GM12874 (cell line): Measurements from ENCODE around the gene PARP15.

Experiments used
- TF ChIP-seq, protein P1 (sequence below): IDR thresholded peaks from 2 replicates; pipeline ENCODE4 v1.5.1; 2011; ENCODE audit warnings: low read depth, mild to moderate bottlenecking, control low read depth, low read length, moderate library complexity; ENCODE audit not compliant: insufficient read depth

Gene PARP15

DNA sequence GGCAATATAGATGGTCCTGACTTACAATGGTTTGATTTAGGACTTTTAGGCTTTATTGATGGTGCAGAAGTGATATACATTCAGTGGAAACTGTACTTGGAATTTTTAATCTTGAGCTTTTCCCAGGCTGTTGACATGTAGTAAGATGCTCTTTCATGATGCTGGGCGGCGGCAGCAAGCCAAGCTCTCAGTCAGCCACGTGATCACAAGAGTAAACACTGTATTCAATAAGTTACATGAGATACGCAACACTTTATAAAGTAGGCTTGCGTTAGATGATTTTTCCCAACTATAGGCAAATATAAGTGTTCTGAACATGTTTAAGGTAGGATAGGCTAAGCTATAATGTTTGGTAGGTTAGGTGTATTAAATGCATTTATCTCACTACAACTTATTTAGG, 31.3 kb upstream of the PARP15 start:
- TF ChIP-seq, protein P1, sequence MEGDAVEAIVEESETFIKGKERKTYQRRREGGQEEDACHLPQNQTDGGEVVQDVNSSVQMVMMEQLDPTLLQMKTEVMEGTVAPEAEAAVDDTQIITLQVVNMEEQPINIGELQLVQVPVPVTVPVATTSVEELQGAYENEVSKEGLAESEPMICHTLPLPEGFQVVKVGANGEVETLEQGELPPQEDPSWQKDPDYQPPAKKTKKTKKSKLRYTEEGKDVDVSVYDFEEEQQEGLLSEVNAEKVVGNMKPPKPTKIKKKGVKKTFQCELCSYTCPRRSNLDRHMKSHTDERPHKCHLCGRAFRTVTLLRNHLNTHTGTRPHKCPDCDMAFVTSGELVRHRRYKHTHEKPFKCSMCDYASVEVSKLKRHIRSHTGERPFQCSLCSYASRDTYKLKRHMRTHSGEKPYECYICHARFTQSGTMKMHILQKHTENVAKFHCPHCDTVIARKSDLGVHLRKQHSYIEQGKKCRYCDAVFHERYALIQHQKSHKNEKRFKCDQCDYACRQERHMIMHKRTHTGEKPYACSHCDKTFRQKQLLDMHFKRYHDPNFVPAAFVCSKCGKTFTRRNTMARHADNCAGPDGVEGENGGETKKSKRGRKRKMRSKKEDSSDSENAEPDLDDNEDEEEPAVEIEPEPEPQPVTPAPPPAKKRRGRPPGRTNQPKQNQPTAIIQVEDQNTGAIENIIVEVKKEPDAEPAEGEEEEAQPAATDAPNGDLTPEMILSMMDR, result no peak

DNA sequence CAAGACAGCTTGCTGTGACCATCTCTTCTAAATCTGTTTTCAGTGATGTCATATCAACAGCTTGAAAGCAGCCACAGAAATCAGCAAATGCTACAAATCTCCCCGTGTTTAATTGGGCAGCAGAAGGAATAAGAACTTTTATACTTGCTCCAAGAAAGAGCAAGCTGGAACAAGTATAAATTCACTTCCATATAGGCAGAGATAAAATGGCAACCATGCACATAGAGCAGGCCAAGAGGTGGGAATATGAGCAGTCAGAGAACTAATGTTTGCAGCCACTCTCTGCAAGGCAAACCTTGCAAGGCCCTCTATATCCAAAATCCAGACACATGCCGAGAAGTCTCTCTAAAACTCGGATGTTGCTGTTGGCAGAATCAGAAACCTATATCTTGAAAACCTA, 29.4 kb upstream of the PARP15 start:
- TF ChIP-seq, protein P1, result no peak

DNA sequence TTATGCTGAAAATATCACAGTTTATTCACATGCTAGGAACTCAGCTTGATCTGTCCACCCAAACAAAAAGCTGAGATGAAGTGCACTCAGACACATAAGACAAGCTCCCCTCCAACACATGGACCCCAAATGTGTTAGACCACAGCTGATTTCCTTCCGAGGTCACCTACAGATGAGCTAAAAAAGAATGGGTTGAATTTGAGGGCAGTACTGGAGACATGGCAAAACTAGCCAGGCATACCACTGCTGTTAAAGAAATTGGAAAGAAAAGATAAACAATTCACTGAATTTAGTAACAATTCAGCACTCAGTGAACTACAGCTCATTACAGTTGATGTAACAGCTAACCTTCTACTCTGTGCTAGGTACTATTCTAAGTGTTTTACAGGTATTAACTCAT, 28.8 kb upstream of the PARP15 start:
- TF ChIP-seq, protein P1, result no peak

DNA sequence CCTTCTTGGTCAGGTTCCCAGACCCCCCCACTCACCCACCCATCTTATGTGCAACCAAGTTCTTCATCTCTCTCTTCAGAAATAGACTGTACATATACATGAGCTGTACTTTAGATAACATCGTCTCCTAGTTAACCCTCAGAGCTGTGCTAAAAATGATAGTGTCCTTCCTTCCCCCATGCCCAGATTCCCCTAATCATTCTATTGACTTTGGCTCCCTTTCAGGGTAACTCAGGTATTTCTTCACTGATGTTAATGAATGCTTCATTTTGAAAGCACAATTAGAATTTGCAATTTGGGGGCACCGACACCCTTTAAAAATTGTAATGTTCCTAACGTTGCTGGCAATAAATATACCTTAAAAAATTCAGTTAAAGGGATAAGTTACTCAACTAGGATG, 24.3 kb upstream of the PARP15 start:
- TF ChIP-seq, protein P1, result no peak

DNA sequence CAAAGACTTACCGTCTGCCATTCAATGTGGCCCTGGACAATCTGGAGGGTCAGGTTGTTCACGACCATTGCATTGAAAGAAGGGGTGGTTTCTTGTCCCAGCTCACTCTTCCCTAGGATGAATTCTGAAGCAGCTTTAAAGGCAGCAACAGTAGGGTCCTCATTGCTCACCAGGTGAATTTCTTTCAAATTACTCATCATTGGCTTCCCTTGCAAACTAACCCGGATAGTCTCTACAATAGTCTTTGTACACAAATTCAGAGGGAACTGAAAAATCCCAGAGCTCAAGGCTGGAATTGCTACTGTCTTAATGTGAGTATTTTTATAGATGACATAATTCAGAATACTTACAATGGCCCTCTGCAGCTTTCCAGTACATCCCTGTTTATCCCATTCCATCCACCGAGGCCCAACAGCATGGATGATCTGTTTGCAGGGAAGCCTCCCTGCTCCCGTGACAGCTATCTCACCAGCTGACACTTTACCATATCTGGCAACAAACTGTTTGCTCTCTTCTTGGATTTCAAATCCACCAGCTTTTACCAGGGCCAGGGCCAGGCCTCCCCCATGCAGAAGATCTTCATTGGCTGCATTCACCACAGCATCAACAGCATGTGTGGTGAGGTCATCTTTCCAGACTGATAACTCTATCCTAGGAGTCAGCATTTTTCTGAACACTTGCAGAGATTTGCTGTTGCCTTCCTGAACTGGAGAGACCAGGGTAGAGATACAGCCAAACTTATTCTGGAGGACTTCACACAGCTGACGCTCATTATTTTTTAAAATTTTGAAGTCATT, 22.0 kb upstream of the PARP15 start:
- TF ChIP-seq, protein P1, result no peak

DNA sequence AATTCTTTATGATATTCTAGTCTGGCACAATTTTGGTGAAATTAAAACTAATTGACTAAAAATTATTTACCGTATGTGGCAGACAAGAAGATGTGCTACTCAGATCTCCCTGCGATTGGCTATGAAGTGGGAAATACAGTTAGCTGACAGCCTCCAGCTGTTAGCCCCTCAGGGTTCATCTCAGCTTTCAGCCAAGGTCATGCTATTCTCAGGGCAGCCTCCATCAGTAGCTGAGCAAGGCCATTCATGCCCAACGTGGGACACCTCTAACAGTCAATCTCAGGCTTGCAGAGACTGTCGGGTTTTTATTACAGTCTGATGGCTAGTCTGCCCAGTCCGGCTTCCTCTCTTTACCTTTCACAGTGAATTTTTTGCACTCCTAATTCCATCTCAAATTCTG, 20.1 kb upstream of the PARP15 start:
- TF ChIP-seq, protein P1, result no peak

DNA sequence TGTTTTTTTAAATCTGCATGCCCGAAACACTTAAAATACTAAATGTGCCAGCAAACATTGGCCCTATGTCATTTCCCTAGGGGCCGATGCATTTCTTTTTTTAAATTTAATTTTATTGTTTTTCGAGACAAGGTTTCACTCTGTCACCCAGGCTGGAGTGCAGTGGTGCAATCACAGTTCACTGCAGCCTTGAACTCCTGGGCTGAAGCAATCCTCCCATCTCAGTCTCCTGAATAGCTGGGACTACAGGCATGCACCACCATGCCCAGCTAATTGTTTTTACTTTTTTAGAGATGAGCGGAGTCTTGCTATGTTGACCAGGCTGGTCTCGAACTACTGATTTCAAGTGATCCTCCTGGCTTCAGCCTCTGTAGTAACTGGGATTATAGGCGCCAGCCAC, 18.8 kb upstream of the PARP15 start:
- TF ChIP-seq, protein P1, result no peak
